UCSD-AML1 (cell line): ENCODE data around the gene PTP4A2.

Experiments used
- DNase-seq: peaks from one replicate; lab custom pipeline; 2025; ENCODE audit not compliant: unreplicated experiment; lab: John Stamatoyannopoulos, UW

The PTP4A2 gene

DNA sequence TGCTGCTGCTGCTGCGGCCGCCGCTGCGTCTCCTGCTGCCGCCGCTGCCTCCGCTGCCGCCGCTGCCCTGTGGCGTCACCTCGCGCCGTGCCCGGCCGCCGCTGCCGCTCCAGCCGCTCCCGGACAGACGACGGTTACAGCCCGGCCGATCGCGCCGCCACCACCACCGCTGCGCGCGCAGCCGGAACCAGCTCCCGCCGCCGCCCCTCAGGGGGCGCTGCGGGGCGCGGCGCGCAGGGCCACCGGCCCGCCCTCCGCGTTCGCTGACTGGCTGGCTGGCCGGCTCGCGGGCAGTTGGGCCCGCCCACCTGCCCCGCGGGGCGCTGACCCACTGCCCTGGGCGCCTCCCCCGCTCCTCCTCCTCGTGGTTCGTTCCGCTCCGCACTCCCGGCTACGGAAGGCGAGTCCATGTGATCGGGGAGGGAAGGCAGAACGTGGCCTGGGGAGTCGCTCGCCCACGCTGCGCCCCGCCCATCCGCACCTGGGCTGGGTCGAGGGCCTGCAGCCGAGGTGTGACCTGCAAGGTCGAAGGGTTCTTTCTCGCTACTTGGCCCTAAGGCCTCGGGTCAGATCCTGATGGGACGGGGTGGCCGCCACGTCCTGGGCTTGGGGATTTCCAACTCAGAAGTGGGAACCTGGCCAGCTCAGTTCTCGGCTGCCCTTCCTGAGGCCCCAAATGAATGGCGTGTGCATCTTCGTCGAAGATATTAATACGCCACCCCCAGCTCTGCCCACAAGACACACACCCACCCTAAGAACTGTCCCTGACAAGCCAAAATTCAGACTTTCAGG lies at the start of gene PTP4A2:
PTP4A2 (minus strand) TSS at position 185 of the 792 bp plus-strand sequence. CDS start 19,303 bp downstream, outside the sequence.
- peak; percentile 97 for DNase-seq

DNA sequence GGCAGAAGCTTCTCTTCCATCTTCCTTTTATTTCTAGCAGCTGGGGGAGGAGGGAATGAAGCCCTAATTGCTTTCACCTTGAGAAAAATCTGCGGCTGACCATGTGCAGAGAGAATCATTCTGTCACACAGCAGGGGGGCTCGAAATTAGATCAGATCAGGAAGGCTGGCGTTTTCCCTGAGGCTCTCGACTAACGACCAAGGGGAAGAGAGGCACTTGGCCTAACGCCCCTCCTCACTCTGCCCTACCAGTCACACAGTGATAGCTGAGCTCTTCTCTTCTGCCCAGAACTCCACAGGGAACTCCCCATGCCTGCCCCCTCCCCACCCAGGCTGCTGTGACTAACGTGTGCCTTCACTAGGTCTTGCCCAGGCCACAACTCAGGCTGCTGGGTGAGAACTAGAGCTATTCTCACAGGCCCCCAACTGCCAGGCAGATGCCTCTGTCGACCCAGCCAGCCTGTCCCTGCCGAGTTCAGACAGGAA lies 49.0 kb upstream of the PTP4A2 start:
- DNase-seq: no peak

DNA sequence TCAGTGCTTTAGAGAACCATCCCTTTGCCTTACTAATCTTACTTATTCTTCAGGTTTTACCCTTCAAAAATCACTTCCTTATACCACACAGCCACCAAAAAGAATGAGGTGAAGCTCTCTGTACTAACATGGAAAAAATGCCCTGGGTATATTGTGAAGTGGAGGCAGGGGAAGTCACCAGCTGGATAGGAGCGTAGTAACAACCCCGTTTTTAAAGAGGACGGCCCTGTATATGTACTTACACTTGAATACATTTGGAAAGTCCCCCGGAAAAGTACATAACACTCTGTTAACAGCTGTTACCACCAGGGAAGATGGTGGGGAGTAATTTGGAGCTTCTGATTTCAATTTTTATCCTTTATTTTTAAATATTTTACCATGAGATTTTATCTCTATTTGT lies 47.3 kb upstream of the PTP4A2 start:
- DNase-seq: no peak

DNA sequence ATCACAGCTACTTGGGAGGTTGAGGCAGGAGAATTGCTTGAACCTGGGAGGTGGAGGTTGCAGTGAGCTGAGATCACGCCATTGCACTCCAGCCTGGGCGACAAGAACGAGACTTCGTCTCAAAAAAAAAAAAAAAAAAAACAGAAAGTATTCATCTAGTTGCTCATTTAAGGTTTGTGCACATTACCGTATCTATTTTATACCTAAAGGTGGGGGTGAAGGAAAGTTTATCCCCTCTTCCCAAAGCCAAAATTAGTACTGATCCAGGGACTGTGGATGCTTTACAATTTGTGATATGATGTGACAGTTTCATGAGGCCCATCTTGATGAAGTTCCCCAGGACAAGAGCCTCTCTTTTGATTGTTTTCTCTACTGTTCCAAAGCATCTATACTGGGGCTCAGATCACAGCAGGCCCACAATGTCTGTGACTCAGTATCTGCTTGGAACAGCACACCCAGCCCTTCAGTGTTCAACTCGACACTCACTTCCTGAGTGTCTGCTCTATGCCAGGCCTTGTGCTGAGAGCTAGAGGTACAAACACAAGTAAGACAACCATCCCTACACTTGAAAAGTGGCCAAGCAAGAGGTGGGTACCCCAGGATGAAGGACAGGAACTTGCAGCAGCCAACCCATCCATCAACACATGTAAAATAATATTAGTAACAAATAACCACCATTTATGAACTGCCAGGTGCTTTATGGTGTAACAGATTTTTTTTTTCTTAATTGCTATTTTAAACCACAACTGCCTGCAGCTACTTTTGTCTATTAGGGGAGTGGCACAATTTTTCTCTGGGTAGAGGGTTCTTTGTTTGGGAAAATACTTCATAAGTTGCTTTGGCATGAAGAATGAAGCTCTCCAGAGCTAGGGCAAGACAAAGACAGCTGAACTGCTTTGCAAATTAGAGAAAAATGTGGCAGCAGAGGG lies 46.5 kb upstream of the PTP4A2 start:
- DNase-seq: no peak

DNA sequence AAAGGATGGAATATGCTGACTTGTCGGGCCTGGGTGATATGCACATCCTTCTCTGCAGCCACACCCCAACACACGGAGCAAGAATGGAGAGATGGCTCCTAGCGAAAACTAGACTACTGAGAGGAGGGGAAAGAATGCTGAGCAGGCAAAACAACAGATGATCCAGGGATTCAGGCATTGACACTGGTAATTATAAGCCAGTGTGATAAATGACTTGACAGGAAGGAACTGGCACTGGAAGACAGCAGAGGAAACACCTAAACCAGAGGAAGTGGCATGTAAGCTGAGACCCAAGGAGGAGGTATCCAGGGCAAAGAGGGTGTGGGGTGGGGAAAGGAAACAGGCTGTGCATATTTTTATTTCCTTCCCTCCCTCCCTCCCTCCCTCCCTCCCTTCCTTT lies 43.8 kb upstream of the PTP4A2 start:
- peak; percentile 55 for DNase-seq

DNA sequence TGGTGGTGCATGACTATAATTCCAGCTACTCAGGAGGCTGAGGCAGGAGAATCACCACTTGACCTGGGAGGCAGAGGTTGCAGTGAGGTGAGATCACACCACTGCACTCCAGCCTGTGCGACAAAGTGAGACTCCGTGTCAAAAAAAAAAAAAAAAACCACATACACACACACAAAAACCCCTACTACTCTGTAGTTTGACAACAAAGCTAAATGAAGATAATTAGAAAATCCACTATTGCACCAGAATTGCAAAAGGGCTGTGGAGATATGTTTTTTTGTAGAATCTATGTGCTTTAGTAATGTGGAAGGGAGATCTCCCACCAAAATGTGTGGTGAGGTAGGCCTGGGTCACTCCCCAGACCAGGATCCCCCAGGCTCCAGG lies 43.3 kb upstream of the PTP4A2 start:
- no peak for DNase-seq

DNA sequence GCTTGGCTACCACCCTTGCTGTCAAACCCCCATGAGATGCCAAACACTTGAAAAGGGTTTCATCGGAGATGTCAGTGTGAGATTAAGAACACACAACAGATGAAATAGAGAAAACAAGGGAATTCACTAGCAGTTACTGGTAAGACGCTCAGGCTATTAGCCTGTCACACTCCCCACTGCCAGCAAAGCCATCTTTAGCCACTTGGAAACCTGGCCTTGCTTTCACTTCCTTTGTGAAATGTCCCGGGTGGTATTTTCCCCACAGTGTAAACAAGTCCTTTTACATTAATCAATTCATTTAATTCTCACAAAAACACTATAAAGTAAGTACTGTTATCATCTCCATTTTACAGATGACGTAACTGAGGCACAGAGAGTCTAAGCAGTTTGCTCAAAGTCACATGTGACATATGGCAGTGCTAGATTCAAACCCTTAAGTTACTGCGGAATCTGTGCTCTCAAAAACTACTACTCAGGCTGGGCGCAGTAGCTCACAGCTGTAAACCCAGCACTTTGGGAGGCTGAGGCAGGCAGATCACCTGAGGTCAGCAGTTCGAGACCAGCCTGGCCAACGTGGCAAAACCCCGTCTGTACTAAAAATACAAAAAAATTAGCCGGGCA lies 42.8 kb upstream of the PTP4A2 start:
- DNase-seq: no peak

DNA sequence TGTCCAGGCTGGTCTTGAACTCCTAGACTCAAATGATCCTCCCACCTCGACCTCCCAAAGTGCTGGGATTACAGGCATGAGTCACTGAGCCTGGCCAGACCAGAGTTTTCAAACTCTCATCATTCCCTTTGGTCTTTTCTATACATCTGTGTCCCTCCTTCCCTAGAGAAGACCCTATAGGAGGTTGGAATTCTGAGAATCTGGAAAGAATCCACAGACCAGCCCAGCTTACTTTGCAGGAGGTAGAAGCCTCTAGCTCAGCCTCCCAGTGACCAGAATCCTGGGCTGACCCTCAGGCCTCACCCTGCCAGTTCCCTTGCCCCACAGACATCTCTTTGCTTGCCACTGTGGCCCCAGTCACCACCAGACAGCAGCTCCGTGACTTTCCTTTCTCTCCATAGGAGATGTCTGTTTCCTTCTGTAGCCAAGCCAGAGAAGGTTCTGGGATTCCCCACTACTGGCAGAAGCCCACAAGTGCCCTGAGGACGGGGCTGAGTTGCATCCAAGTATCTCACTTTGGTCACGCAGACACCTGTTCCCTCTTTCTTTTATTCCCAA lies 40.8 kb upstream of the PTP4A2 start:
- DNase-seq: no peak

DNA sequence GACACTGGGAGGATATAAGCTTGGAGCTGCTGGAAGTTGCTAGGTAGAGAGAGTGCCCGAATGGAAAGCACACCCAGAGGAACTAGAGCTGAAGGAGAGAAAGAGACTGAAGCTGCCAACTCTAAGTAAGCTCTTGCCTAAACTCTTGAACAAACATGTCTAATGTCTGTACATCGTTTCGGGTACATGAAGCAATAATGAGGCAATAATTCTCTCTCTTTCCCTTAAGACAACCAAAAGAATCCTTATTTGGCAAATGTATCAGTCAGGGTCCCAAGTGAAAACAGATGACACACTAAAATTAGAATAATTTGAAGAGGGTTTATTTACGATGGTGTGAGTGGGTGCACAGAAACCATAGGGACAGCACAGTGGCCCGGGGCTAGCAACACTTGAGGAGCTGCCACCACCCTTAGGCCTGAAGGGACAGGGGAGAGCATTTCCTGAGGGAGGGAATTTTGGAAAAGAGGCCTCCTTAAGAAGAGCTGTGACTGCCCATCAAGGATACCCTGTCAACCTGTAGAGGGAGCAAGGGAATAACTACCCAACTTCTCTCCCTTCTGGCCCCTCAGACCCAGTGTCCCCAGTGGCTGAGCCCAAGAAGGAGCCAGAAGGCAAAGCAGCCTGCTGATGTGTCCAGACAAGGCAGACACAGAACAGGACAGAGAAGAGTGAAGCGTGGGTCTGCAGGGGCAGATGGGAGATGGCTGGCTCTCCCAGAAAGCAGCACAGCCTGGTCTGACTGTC lies 39.4 kb upstream of the PTP4A2 start:
- peak; percentile 55 for DNase-seq

DNA sequence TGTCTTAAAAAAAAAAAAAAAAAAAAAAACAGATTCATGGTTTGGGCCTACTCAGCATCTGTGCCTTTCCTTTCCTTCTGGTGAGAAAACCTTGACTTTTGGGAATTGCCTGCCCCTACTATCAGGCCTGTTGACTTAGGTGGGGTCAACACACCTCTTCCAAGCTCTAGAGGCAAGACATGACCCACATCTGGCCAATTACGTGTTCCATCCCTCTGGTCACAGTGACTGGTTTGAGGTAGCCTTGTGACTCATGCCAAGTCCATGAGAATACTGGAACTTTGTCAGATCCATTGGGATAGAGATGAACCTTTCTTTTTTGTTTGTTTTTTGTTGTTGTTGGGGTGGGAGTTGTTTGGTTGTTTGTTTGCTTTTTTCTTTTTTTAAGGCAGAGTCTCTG lies 38.2 kb upstream of the PTP4A2 start:
- no peak for DNase-seq

DNA sequence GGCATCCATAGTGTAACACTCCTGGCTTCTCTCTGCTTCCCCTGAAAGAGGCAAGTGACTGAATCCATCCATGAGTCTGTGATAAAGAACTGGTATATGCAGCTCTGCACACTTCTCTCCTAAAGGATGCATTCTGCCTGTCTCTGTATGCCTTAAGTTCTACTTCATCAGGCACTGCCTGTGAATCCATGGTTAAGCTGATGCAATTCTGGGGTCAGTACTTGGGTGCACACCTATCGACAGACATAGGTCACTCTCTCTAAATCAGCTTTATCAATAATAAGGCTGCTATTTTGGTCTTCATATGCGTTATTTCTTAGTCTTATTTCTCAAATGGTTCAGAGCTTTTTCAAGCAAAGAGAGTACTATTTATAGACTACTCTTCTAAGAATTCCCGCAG lies 32.7 kb upstream of the PTP4A2 start:
- DNase-seq: no peak

DNA sequence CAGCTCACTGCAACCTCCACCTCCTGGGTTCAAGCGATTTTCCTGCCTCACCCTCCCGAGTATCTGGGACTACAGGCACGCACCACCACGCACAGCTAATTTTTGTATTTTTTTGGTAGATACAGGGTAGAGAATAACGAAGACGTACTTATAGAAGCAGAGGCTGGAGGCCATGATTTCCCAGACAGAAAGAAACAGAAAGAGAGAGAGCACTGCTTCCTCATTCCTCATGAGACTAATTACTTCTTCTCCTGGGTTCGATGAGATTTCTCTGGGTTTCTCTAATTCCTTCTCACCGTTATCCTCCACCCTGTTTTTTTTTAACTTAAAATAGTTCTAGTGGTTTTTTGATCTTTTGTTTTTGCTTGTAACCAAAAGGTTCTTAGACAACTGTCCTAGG lies 23.4 kb upstream of the PTP4A2 start:
- DNase-seq: no peak

DNA sequence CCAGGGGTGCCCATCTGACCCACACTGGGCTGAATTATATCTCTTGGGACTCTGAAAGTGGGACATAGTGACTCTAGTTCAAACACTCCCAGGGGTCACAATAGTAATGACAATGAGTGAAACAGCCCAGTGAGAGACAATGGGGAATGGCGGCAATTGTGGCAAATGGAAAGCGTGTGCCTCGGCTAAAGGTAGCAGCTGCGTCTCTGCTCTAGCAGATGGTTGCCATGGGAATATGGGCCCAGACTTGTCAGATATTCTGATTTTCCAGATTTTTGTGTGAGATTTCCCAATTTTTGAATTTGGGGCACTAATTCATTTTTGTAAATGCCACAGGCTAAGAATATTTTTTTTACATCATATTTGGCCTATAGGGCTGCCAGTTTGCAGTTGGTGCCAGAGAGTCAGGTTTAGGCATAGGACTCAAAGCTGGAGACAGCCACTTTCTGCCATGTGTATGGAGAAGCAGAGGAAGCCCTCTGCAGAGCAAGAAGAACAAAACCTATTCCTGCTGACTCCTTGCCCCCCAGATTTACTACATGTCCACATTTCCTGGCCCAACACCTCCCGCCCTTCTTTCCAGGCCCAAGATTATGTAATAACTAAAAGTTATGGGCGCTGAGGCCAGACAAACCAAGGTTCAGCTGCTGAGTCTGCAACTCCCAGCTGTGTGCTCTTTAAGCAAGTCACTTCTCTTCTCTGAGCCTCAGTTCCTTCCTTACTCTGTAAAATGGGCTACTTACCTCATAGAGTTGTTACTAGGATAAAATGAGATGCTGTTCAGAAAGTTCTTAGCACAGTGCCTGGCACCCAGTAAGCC lies 21.6 kb upstream of the PTP4A2 start:
- DNase-seq: no peak

DNA sequence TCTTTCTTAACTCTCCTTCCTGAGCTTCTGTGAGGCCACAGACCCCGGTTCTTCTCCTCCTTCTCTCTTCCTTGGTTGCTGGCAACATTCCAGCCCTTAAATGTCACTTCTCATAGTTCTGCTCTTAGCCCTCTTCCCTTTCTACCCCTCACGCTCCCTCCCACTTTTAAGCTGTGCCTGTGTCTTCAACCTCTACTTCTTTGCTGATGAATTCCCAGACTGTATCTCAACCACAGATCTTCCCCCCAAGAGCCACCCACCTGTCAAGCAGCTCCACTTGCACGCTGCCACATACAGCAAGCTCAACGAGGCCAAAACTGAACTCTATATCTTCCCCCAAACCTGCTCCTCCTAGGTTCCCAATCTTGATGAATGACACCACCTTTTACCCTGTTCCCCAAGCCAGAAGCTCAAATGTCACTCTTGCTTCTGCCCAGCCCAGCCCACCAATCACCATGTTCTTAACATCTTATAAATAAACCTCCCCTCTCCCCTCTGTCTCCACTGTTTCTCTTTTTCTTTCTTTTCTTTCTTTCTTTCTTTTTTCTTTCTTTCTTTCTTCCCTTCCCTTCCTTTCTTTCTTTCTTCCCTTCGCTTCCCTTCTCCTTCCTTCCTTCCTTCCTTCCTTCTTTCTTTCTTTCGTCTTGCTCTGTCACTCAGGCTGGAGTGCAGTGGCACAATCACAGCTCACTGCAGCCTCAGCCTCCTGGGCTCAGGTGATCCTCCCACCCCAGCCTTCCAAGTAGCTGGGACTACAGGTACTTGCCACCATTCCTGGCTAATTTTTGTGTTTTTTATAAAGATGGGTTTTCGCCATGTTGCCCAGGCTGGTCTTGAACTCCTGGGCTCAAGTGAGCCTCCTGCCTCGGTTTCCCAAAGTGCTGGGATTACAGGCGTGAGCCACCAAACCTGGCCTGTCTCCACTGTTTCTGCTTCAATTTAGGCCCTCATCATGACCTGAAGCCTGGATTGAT lies 19.8 kb upstream of the PTP4A2 start:
- DNase-seq: peak; percentile 48

DNA sequence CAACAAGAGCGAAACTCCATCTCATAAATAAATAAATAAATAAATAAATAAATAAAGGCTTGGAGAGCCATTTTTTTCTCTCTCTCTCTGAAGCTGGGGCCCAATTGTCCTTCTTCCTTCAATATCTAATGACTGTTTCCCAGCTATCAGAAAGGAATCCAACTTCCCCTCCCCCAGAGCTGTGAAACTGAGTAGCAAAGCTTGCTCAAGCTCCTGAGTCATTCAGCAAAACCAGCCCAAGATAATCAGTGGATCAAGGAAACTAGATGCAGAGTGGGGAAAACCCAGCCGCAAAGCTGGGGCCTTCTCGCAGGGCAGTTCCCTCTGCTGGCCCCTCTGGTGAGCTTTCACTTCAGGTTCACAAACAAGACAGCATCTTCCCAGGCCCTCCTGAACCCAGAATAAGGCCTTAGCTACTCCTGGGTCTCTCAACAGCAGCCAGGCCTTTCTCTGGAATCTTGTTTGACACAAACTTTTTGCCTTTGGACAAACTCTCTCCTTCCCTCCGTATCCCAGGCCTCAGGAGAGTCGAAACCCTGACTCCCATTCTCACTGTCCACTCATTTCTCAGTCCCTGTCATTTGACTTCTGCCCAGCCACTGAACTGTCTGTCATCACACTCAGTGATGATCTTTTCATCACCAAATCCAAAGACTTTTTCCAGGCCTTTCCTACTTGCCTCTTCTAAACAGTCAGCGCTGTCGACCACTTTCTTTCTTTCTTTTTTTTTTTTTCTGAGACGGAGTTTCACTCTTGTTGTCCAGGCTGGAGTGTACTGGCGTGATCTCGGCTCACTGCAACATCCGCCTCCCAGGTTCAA lies 18.0 kb upstream of the PTP4A2 start:
- DNase-seq: peak; percentile 84

DNA sequence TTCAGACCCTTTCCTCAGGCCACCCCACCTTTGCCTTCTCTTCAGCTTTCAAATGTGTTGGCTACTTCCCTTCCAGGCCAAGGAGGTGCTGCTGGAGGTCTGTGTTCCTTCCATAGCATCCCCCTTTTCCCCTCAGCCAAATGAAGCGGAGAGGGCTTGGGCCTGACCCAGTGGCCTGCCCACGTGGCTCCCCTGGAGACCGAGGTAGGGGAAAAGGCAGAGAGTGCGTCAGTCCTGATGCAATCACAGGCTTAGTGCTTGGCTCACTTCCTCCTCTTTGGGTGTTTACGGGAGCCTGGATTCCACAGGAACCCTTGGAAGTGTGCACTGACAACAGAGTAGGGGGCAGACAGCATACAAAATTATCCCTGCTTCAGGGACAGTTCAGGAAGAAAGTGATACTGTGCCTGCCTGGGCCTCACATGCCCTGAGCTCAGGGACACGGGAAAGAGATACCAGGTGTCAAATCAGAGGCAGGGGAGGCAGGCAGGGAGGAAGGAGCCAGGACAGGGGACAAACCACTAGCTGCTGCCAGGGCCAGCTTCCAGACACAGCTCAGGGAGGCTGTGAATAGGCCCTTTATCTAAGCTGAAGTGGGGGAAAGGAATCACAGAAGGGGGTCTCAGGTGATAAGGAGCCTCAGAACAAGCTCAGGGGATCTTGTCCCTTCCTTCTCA lies 16.6 kb upstream of the PTP4A2 start:
- DNase-seq: peak; percentile 65

DNA sequence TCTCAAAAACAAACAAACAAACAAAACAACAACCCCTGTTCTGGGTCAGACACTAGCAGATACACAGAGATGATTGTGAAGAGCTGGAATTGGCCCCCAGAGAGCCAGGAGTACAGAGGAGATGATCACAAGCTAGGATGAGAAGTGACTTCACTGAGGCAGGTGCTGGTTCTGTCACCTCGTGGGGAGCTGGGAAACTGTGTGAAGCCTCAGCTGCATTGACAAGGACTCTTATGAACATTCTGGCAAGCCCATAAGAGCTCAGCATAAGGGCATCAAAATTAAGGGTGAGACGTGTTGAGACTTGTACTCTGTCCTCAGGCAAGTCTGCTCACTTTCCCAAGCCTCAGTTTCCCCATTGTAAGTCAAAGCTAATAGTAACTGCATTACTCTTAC lies 14.7 kb upstream of the PTP4A2 start:
- no peak for DNase-seq
